ENCODE data around the gene KIF4A. TPM values are rescaled to one million over a fixed set of nuclear protein-coding genes. Genes with fewer than 3 reads are reported as not detected.

The KIF4A gene
- total and polyA plus RNA-seq, 2 of the 13 experiments (the other 11 are each of a cell fraction or from before 2014, with no cell fraction given), result 9.4 to 28.2 TPM

- TF ChIP-seq, protein P1, sequence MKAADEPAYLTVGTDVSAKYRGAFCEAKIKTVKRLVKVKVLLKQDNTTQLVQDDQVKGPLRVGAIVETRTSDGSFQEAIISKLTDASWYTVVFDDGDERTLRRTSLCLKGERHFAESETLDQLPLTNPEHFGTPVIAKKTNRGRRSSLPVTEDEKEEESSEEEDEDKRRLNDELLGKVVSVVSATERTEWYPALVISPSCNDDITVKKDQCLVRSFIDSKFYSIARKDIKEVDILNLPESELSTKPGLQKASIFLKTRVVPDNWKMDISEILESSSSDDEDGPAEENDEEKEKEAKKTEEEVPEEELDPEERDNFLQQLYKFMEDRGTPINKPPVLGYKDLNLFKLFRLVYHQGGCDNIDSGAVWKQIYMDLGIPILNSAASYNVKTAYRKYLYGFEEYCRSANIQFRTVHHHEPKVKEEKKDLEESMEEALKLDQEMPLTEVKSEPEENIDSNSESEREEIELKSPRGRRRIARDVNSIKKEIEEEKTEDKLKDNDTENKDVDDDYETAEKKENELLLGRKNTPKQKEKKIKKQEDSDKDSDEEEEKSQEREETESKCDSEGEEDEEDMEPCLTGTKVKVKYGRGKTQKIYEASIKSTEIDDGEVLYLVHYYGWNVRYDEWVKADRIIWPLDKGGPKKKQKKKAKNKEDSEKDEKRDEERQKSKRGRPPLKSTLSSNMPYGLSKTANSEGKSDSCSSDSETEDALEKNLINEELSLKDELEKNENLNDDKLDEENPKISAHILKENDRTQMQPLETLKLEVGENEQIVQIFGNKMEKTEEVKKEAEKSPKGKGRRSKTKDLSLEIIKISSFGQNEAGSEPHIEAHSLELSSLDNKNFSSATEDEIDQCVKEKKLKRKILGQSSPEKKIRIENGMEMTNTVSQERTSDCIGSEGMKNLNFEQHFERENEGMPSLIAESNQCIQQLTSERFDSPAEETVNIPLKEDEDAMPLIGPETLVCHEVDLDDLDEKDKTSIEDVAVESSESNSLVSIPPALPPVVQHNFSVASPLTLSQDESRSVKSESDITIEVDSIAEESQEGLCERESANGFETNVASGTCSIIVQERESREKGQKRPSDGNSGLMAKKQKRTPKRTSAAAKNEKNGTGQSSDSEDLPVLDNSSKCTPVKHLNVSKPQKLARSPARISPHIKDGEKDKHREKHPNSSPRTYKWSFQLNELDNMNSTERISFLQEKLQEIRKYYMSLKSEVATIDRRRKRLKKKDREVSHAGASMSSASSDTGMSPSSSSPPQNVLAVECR (CRISPR knock-in tag; IDR thresholded peaks at IDR 0.05; ENCODE audit: borderline replicate concordance), result peak; percentile 96
- TF ChIP-seq CREB3 (CRISPR knock-in tag; IDR thresholded peaks at IDR 0.05) (no peak), ZNF296 (CRISPR knock-in tag; conservative IDR thresholded peaks at IDR 0.05) (no peak), SOX13 (IDR thresholded peaks at IDR 0.05) (no peak), SOX13 (CRISPR knock-in tag; conservative IDR thresholded peaks at IDR 0.05 in 1 of 2, IDR thresholded peaks at IDR 0.05 in 1 of 2) (no peak), SNRNP70 (IDR thresholded peaks at IDR 0.05; ENCODE audit: low read depth, low read length) (no peak), SPEN (CRISPR knock-in tag; IDR thresholded peaks at IDR 0.05; ENCODE audit: low read depth) (peak; percentile 35; the same call in 1 of the 2 replicates), WIZ (CRISPR knock-in tag; IDR thresholded peaks at IDR 0.05) (no peak), TGIF2 (CRISPR knock-in tag; IDR thresholded peaks at IDR 0.05) (peak; percentile 46; the same call in 1 of the 2 replicates), HNRNPH1 (optimal IDR thresholded peaks at IDR 0.05; ENCODE audit: low read depth, low read length) (no peak), ZNF879 (CRISPR knock-in tag; IDR thresholded peaks at IDR 0.05) (no peak), REPIN1 (CRISPR knock-in tag; IDR thresholded peaks at IDR 0.05; ENCODE audit: borderline replicate concordance, low read depth) (no peak), GTF2F1 (IDR thresholded peaks at IDR 0.05; ENCODE audit: low read length) (no peak), KMT2A (CRISPR knock-in tag; IDR thresholded peaks at IDR 0.05) (0 out of 2 replicates have a peak, but pooled peaks have one; percentile 46), RAD51 (IDR thresholded peaks at IDR 0.05; ENCODE audit: borderline replicate concordance) (no peak), BRF2 (CRISPR knock-in tag; IDR thresholded peaks at IDR 0.05) (no peak), KDM5A (IDR thresholded peaks at IDR 0.05; ENCODE audit: borderline replicate concordance, low read length) (peak; percentile 38; the same call in 1 of the 2 replicates)
- TF ChIP-seq, protein P2, sequence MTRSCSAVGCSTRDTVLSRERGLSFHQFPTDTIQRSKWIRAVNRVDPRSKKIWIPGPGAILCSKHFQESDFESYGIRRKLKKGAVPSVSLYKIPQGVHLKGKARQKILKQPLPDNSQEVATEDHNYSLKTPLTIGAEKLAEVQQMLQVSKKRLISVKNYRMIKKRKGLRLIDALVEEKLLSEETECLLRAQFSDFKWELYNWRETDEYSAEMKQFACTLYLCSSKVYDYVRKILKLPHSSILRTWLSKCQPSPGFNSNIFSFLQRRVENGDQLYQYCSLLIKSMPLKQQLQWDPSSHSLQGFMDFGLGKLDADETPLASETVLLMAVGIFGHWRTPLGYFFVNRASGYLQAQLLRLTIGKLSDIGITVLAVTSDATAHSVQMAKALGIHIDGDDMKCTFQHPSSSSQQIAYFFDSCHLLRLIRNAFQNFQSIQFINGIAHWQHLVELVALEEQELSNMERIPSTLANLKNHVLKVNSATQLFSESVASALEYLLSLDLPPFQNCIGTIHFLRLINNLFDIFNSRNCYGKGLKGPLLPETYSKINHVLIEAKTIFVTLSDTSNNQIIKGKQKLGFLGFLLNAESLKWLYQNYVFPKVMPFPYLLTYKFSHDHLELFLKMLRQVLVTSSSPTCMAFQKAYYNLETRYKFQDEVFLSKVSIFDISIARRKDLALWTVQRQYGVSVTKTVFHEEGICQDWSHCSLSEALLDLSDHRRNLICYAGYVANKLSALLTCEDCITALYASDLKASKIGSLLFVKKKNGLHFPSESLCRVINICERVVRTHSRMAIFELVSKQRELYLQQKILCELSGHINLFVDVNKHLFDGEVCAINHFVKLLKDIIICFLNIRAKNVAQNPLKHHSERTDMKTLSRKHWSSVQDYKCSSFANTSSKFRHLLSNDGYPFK (CRISPR knock-in tag; IDR thresholded peaks at IDR 0.05; ENCODE audit: borderline replicate concordance), result peak; percentile 60; the same call in 1 of the 2 replicates
Observed at GRCh38 chrX:70289793-70290770, at the start of gene KIF4A, which contains the start of gene PDZD11 (continued).

Data from HepG2 (cell line).